Rectal smooth muscle tissue (tissue), 1 donor: Measurements from ENCODE around the gene TNFSF18.

ENCODE experiments used
- H3K27ac ChIP-seq: one replicate; pipeline ENCODE4 v1.7.0; 2013; ENCODE audit warnings: low read depth, low read length, inconsistent platforms
- H3K27me3 ChIP-seq: one replicate; pipeline ENCODE4 v1.7.0; 2013; ENCODE audit warnings: low read length; ENCODE audit not compliant: control insufficient read depth, insufficient read depth
- H3K36me3 ChIP-seq: one replicate; pipeline ENCODE4 v1.7.0; 2013; ENCODE audit warnings: low read length; ENCODE audit not compliant: control insufficient read depth, insufficient read depth
- H3K4me1 ChIP-seq: one replicate; pipeline ENCODE4 v1.7.0; 2013; ENCODE audit warnings: low read length; ENCODE audit not compliant: control insufficient read depth, insufficient read depth
- H3K4me3 ChIP-seq: one replicate; pipeline ENCODE4 v1.7.0; 2013; ENCODE audit warnings: low read length
- H3K9ac ChIP-seq: one replicate; pipeline ENCODE4 v1.7.0; 2013; ENCODE audit warnings: low read length

The TNFSF18 gene

GRCh38 chr1:173024543-173024942 is 26.2 kb downstream of the TNFSF18 start:
- H3K4me1 ChIP-seq = no peaks in the 10 kb centered on the region
- no peak overlapping the region for H3K4me3 ChIP-seq
- no peak overlapping the region for H3K9ac ChIP-seq
- no peaks in the 10 kb centered on the region for H3K36me3 ChIP-seq
- H3K27me3 ChIP-seq = no peaks in the 10 kb centered on the region
- H3K27ac ChIP-seq = no peak overlapping the region

GRCh38 chr1:173023343-173023742 is 27.4 kb downstream of the TNFSF18 start:
- Histone ChIP-seq H3K27ac (no peak overlapping the region), H3K4me1 (no peaks in the 10 kb centered on the region), H3K4me3 (no peak overlapping the region)

GRCh38 chr1:173020138-173020750 is 30.5 kb downstream of the TNFSF18 start:
- Histone ChIP-seq H3K27me3 (no peaks in the 10 kb centered on the region), H3K4me3 (no peak overlapping the region), H3K4me1 (no peaks in the 10 kb centered on the region), H3K9ac (no peak overlapping the region), H3K27ac (no peak overlapping the region), H3K36me3 (no peaks in the 10 kb centered on the region)

More at GRCh38 chr1:173023343-173023742, 27.4 kb downstream of the TNFSF18 start:
- no peak overlapping the region for H3K9ac ChIP-seq
- no peaks in the 10 kb centered on the region for H3K27me3 ChIP-seq
- no peaks in the 10 kb centered on the region for H3K36me3 ChIP-seq

- H3K27ac ChIP-seq = no peak overlapping the region
- H3K4me3 ChIP-seq = no peak overlapping the region
- H3K9ac ChIP-seq = no peak overlapping the region
- H3K36me3 ChIP-seq = no peaks in the 10 kb centered on the region
- no peaks in the 10 kb centered on the region for H3K27me3 ChIP-seq
- H3K4me1 ChIP-seq = no peaks in the 10 kb centered on the region
Measured at GRCh38 chr1:173017792-173018191, 32.9 kb downstream of the TNFSF18 start.

GRCh38 chr1:173016419-173016818 is 34.3 kb downstream of the TNFSF18 start:
- no peak overlapping the region for H3K4me3 ChIP-seq
- H3K27ac ChIP-seq = no peak overlapping the region
- no peaks in the 10 kb centered on the region for H3K36me3 ChIP-seq
- H3K4me1 ChIP-seq = no peaks in the 10 kb centered on the region
- H3K27me3 ChIP-seq = no peaks in the 10 kb centered on the region
- no peak overlapping the region for H3K9ac ChIP-seq

GRCh38 chr1:173015629-173016028 is 35.1 kb downstream of the TNFSF18 start:
- no peak overlapping the region for H3K4me3 ChIP-seq
- H3K27ac ChIP-seq = no peak overlapping the region
- H3K27me3 ChIP-seq = no peaks in the 10 kb centered on the region
- H3K36me3 ChIP-seq = no peaks in the 10 kb centered on the region
- H3K4me1 ChIP-seq = no peaks in the 10 kb centered on the region
- H3K9ac ChIP-seq = no peak overlapping the region

- Histone ChIP-seq H3K4me3 (no peak overlapping the region), H3K27me3 (no peaks in the 10 kb centered on the region), H3K36me3 (no peaks in the 10 kb centered on the region), H3K4me1 (no peaks in the 10 kb centered on the region), H3K9ac (no peak overlapping the region), H3K27ac (no peak overlapping the region)
Measured at GRCh38 chr1:173014160-173014559, 36.6 kb downstream of the TNFSF18 start.

GRCh38 chr1:173012126-173012525 is 38.6 kb downstream of the TNFSF18 start:
- Histone ChIP-seq H3K4me1 (no peaks in the 10 kb centered on the region), H3K4me3 (no peak overlapping the region), H3K36me3 (no peaks in the 10 kb centered on the region), H3K9ac (no peak overlapping the region), H3K27ac (no peak overlapping the region), H3K27me3 (no peaks in the 10 kb centered on the region)

- no peak overlapping the region for H3K9ac ChIP-seq
- H3K36me3 ChIP-seq = no peaks in the 10 kb centered on the region
- no peaks in the 10 kb centered on the region for H3K4me1 ChIP-seq
- H3K4me3 ChIP-seq = no peak overlapping the region
- H3K27me3 ChIP-seq = no peaks in the 10 kb centered on the region
- no peak overlapping the region for H3K27ac ChIP-seq
Measured at GRCh38 chr1:173009597-173009996, 41.1 kb downstream of the TNFSF18 start.

GRCh38 chr1:173005196-173005864 is 45.4 kb downstream of the TNFSF18 start:
- no peaks in the 10 kb centered on the region for H3K4me1 ChIP-seq
- no peaks in the 10 kb centered on the region for H3K36me3 ChIP-seq
- no peak overlapping the region for H3K4me3 ChIP-seq

GRCh38 chr1:173002891-173003838 is 47.6 kb downstream of the TNFSF18 start:
- Histone ChIP-seq H3K9ac (no peak overlapping the region), H3K4me1 (no peaks in the 10 kb centered on the region), H3K4me3 (no peak overlapping the region), H3K36me3 (no peaks in the 10 kb centered on the region), H3K27ac (no peak overlapping the region), H3K27me3 (no peaks in the 10 kb centered on the region)

More at GRCh38 chr1:173005196-173005864, 45.4 kb downstream of the TNFSF18 start:
- no peak overlapping the region for H3K9ac ChIP-seq
- H3K27ac ChIP-seq = no peak overlapping the region
- no peaks in the 10 kb centered on the region for H3K27me3 ChIP-seq

- no peak overlapping the region for H3K9ac ChIP-seq
- H3K27ac ChIP-seq = no peak overlapping the region
- no peaks in the 10 kb centered on the region for H3K4me1 ChIP-seq
- H3K4me3 ChIP-seq = no peak overlapping the region
- H3K27me3 ChIP-seq = no peaks in the 10 kb centered on the region
- no peaks in the 10 kb centered on the region for H3K36me3 ChIP-seq
Measured at GRCh38 chr1:172999349-172999748, 51.4 kb downstream of the TNFSF18 start.
